PC-3 (cell line): ENCODE results near the gene DMC1. TPM values are rescaled to one million over a fixed set of nuclear protein-coding genes. Genes with fewer than 3 reads are reported as not detected.

Experiments used
- ATAC-seq: fragments of 200-7000 bp; cut with Tn5 transposase; 2 replicates; pipeline ENCODE4 v1.9.1; 2020; ENCODE audit warnings: mild to moderate bottlenecking, moderate library complexity
- BruUV-seq: library from RNA; stranded (reverse); fragments of 400-500 nt; replicated peaks from 2 replicates; lab custom pipeline; 2021; lab: Mats Ljungman, UMichigan
- CTCF ChIA-PET: fragments of 300-600 bp; sonication (Branson Sonifier 250); formaldehyde crosslinking; loops from one replicate; lab custom pipeline; 2022; ENCODE audit warnings: antibody characterized with exemption; lab: Charles Lee
- POLR2A ChIA-PET: fragments of 300-600 bp; sonication (Branson Sonifier 250); formaldehyde crosslinking; loops from one replicate; lab custom pipeline; 2022; ENCODE audit warnings: antibody characterized with exemption; ENCODE audit not compliant: unreplicated experiment; lab: Charles Lee
- DNase-seq: peaks from one replicate; pipeline ENCODE4 v3.0.0-alpha.2; 2015
- H2AFZ ChIP-seq: fragments of 300-600 bp; sonication (generic); 2 replicates; pipeline ENCODE4 v1.6.0; 2016; ENCODE audit warnings: antibody characterized with exemption, low read length
- H3F3A ChIP-seq: fragments of 300-600 bp; sonication (generic); one replicate; pipeline ENCODE4 v1.6.0; 2017; ENCODE audit warnings: antibody characterized with exemption, low read length, control low read depth, mild to moderate bottlenecking; ENCODE audit not compliant: unreplicated experiment
- H3K27ac ChIP-seq: fragments of 300-600 bp; sonication (generic); 2 replicates; pipeline ENCODE4 v1.5.1; 2016; ENCODE audit warnings: mild to moderate bottlenecking, low read length
- H3K27me3 ChIP-seq: fragments of 300-600 bp; sonication (generic); 2 replicates; pipeline ENCODE4 v1.6.1; 2016; ENCODE audit warnings: low read length, mixed read lengths
- H3K36me3 ChIP-seq: fragments of 300-600 bp; sonication (generic); 2 replicates; pipeline ENCODE4 v1.6.1; 2016; ENCODE audit warnings: low read depth, mixed run types, low read length, mixed read lengths
- H3K4me1 ChIP-seq: fragments of 300-600 bp; sonication (generic); 2 replicates; pipeline ENCODE4 v1.5.1; 2016; ENCODE audit warnings: low read length; ENCODE audit not compliant: insufficient read depth
- H3K4me2 ChIP-seq: fragments of 300-600 bp; sonication (generic); 2 replicates; pipeline ENCODE4 v1.6.0; 2016; ENCODE audit warnings: low read length
- H3K4me3 ChIP-seq: fragments of 300-600 bp; sonication (generic); 2 replicates; pipeline ENCODE4 v1.5.1; 2016; ENCODE audit warnings: mild to moderate bottlenecking, low read length, mixed read lengths
- H3K79me2 ChIP-seq: fragments of 300-600 bp; sonication (generic); 2 replicates; pipeline ENCODE4 v1.6.1; 2017; ENCODE audit warnings: low read length, mixed read lengths
- H3K9ac ChIP-seq: fragments of 300-600 bp; sonication (generic); 2 replicates; pipeline ENCODE4 v1.6.0; 2016; ENCODE audit warnings: mild to moderate bottlenecking, low read length
- H3K9me2 ChIP-seq: fragments of 300-600 bp; sonication (generic); replicated peaks from 2 replicates; pipeline ENCODE4 v1.6.1; 2016; ENCODE audit warnings: mixed run types, low read length, mixed read lengths
- H3K9me3 ChIP-seq: fragments of 300-600 bp; sonication (generic); 2 replicates; pipeline ENCODE4 v1.6.1; 2016; ENCODE audit warnings: low read length, mixed read lengths
- H4K20me1 ChIP-seq: fragments of 300-600 bp; sonication (generic); 2 replicates; pipeline ENCODE4 v1.6.1; 2016; ENCODE audit warnings: low read length, mixed read lengths
- CTCF ChIP-seq: fragments of 300-600 bp; sonication (generic); conservative IDR thresholded peaks from 2 replicates; pipeline ENCODE4 v1.5.1; 2017; ENCODE audit warnings: antibody characterized with exemption, low read depth, mild to moderate bottlenecking, low read length
- EZH2 ChIP-seq: fragments of 300-600 bp; sonication (generic); IDR thresholded peaks from one replicate; pipeline ENCODE4 v1.6.1; 2017; ENCODE audit warnings: antibody characterized with exemption, mild to moderate bottlenecking, low read length; ENCODE audit not compliant: unreplicated experiment
- EZH2phosphoT487 ChIP-seq: fragments of 300-600 bp; sonication (generic); IDR thresholded peaks from 2 replicates; pipeline ENCODE4 v1.6.1; 2018; ENCODE audit warnings: mild to moderate bottlenecking, antibody characterized with exemption, low read length, borderline replicate concordance
- intact Hi-C: fragments of 100-400 bp; cut with micrococcal nuclease; formaldehyde crosslinking; loops from 2 replicates; pipeline ENCODE4 v1.9.0; 2023
- total RNA-seq: library from RNA; depleted of rRNA; stranded (reverse); fragments of >200 nt; gene quantifications from 2 replicates; pipeline ENCODE4 v1.2.3, GENCODE V29; 2014

DMC1 gene
- total RNA-seq, 1 experiment from 2014 or later, result not detected

- H3K9me3 ChIP-seq, result no peaks in the 10 kb centered on the region
- no peak overlapping the region for H3K4me3 ChIP-seq
- no peaks in the 10 kb centered on the region for H3K27me3 ChIP-seq
- no peak for ATAC-seq
- CTCF ChIA-PET, result interaction anchor here (0.7 kb wide), 1 partner anchor 38 kb away, joined by 4 read pairs; no protein-coding TSS in a partner anchor
- no peak overlapping the region for H2AFZ ChIP-seq
- H3K4me2 ChIP-seq, result no peak overlapping the region
- POLR2A ChIA-PET, result no interaction called here
- peaks cover 11% of the 10 kb centered on the region; the same call in 1 of the 2 replicates for H4K20me1 ChIP-seq
- H3K4me1 ChIP-seq, result no peaks in the 10 kb centered on the region
- no peak overlapping the region for H3K27ac ChIP-seq
- BruUV-seq, result no TSS peak
- intact Hi-C loops, result no loop called here
- 0 out of 2 replicates have a peak, but pooled peaks cover 8% of the 10 kb centered on the region for H3K79me2 ChIP-seq
- no peak overlapping the region for H3K9ac ChIP-seq
- H3F3A ChIP-seq, result peaks cover 7% of the 10 kb centered on the region
- peaks cover 85% of the 10 kb centered on the region for H3K36me3 ChIP-seq
- TF ChIP-seq EZH2phosphoT487 (no peak), EZH2 (no peak), CTCF (no peak)
- DNase-seq, result no peak
- no peaks in the 10 kb centered on the region for H3K9me2 ChIP-seq
Measured at GRCh38 chr22:38489142-38489541, 80.8 kb downstream of the DMC1 start.

DNA sequence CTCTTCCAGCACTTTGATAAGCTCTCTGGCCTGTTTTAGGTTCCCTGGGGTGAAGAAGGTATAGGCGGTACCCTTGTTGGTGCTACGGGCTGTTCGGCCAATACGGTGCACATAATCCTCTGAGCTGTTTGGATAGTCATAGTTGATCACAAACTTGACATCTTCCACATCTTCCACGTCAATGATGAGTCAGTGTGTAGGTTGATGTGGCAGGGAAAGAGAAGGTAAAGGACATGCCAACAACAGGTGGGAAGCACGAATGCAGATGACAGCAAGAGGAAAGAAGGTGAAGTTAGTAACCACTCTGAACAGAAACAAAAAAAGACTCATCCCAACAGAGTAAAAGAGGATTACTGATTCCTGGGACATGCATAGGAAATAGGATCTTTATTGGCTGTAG is 82.0 kb downstream of the DMC1 start:
- DNase-seq, result no peak
- Histone ChIP-seq H3K9ac (no peak overlapping the region), H3K4me2 (no peak overlapping the region), H3K27me3 (no peaks in the 10 kb centered on the region), H3K36me3 (peaks cover 85% of the 10 kb centered on the region), H3K27ac (no peak overlapping the region), H3K9me2 (no peaks in the 10 kb centered on the region), H3K79me2 (no peaks in the 10 kb centered on the region), H2AFZ (no peak overlapping the region), H4K20me1 (peaks cover 6% of the 10 kb centered on the region; the same call in 1 of the 2 replicates), H3F3A (peaks cover 10% of the 10 kb centered on the region), H3K9me3 (no peaks in the 10 kb centered on the region), H3K4me1 (no peaks in the 10 kb centered on the region), H3K4me3 (no peak overlapping the region)
- intact Hi-C loops, result no loop called here
- no TSS peak for BruUV-seq
- ChIA-PET POLR2A (no interaction called here), CTCF (no interaction called here)
- TF ChIP-seq EZH2phosphoT487, result no peak
- TF ChIP-seq EZH2, result no peak
- ATAC-seq, result no peak

GRCh38 chr22:38485783-38486182 is 84.2 kb downstream of the DMC1 start:
- TF ChIP-seq EZH2phosphoT487 (no peak), CTCF (no peak), EZH2 (no peak)
- CTCF ChIA-PET, result no interaction called here
- Histone ChIP-seq H3K27me3 (no peaks in the 10 kb centered on the region), H3K4me3 (no peak overlapping the region), H4K20me1 (peaks cover 6% of the 10 kb centered on the region; the same call in 1 of the 2 replicates), H3F3A (peaks cover 10% of the 10 kb centered on the region), H3K9me3 (no peaks in the 10 kb centered on the region), H2AFZ (no peak overlapping the region), H3K4me2 (no peak overlapping the region), H3K36me3 (peaks cover 86% of the 10 kb centered on the region), H3K9ac (no peak overlapping the region), H3K79me2 (no peaks in the 10 kb centered on the region), H3K27ac (no peak overlapping the region), H3K9me2 (no peaks in the 10 kb centered on the region), H3K4me1 (no peaks in the 10 kb centered on the region)
- no peak for DNase-seq
- no peak for ATAC-seq
- BruUV-seq, result no TSS peak
- intact Hi-C loops, result no loop called here
- POLR2A ChIA-PET, result no interaction called here
